22Rv1 (cell line): ENCODE results near the gene TAOK1.

Experiments
- ZFX ChIP-seq: fragments of 450-650 bp; IDR thresholded peaks from 2 replicates; pipeline ENCODE4 v1.6.1; 2017; ENCODE audit warnings: antibody characterized with exemption, borderline replicate concordance
- TF ChIP-seq, protein P1 (sequence below): fragments of 450-650 bp; IDR thresholded peaks from 2 replicates; pipeline ENCODE4 v1.5.1; 2017; ENCODE audit warnings: mild to moderate bottlenecking

DNA sequence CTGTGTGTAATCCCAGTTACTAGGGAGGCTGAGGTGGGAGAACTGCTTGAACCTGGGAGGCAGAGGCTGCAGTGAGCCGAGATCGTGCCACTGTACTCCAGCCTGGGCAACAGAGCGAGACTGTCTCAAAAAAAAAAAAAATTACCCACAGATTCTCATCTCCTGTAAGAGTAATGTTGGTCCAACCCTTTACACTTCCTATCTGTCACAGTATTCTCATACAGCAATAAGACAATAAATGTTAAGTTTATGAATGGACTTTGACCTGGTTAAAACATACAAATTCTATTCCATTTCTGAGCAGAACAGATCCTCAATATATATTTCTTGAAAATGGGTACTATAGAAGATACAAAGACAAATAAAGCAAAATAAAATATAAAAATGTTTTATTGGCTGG lies 30.4 kb upstream of the TAOK1 start:
- TF ChIP-seq, protein P1, sequence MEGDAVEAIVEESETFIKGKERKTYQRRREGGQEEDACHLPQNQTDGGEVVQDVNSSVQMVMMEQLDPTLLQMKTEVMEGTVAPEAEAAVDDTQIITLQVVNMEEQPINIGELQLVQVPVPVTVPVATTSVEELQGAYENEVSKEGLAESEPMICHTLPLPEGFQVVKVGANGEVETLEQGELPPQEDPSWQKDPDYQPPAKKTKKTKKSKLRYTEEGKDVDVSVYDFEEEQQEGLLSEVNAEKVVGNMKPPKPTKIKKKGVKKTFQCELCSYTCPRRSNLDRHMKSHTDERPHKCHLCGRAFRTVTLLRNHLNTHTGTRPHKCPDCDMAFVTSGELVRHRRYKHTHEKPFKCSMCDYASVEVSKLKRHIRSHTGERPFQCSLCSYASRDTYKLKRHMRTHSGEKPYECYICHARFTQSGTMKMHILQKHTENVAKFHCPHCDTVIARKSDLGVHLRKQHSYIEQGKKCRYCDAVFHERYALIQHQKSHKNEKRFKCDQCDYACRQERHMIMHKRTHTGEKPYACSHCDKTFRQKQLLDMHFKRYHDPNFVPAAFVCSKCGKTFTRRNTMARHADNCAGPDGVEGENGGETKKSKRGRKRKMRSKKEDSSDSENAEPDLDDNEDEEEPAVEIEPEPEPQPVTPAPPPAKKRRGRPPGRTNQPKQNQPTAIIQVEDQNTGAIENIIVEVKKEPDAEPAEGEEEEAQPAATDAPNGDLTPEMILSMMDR, result no peak
- no peak for TF ChIP-seq ZFX
